Vagina (tissue), 2 donors: ENCODE results near the gene CLEC2L.

Source experiments
- POLR2A ChIP-seq, 2 donors: fragments of 450-650 bp; IDR thresholded peaks; one replicate each; pipeline ENCODE4 v1.6.1; 2017; ENCODE audit warnings: antibody characterized with exemption in 2 of 2, mild to moderate bottlenecking in 2 of 2, moderate library complexity in 2 of 2
- POLR2AphosphoS5 ChIP-seq, 2 donors: sonication (generic); formaldehyde crosslinking; IDR thresholded peaks; one replicate each; pipeline ENCODE4 v1.9.0; 2017; ENCODE audit warnings: antibody characterized with exemption in 2 of 2, mild to moderate bottlenecking in 2 of 2, low read depth in 1 of 2; ENCODE audit not compliant: insufficient read depth in 1 of 2
- TF ChIP-seq, protein P1 (sequence below), 3 experiments: fragments of 450-650 bp in 2 of 3; fragments of 200-600 bp in 1 of 3; sonication (generic) in 1 of 3; IDR thresholded peaks; one replicate each; pipeline ENCODE4 v1.5.1; 2017 to 2019; ENCODE audit warnings: antibody characterized with exemption in 3 of 3, mild to moderate bottlenecking in 2 of 3, moderate library complexity in 2 of 3

DNA sequence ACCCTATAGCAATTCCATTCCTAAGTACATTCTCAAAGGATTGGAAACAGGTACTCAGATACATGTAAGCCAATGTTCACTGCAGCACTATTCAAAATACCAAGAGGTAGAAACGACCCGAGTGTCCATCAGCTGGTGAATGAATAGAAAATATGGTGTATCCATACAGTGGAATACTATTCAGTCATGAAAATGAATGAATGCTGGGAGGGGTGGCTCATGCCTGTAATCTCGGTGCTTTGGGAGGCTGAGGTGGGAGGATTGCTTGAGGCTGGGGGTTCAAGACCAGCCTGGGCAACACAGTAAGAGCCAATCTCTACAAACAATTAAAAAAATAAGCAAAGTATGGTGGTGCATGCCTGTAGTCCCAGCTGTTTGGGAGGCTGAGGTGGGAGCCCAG, 62.8 kb downstream of the CLEC2L start:
- TF ChIP-seq, protein P1, sequence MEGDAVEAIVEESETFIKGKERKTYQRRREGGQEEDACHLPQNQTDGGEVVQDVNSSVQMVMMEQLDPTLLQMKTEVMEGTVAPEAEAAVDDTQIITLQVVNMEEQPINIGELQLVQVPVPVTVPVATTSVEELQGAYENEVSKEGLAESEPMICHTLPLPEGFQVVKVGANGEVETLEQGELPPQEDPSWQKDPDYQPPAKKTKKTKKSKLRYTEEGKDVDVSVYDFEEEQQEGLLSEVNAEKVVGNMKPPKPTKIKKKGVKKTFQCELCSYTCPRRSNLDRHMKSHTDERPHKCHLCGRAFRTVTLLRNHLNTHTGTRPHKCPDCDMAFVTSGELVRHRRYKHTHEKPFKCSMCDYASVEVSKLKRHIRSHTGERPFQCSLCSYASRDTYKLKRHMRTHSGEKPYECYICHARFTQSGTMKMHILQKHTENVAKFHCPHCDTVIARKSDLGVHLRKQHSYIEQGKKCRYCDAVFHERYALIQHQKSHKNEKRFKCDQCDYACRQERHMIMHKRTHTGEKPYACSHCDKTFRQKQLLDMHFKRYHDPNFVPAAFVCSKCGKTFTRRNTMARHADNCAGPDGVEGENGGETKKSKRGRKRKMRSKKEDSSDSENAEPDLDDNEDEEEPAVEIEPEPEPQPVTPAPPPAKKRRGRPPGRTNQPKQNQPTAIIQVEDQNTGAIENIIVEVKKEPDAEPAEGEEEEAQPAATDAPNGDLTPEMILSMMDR (IDR thresholded peaks at IDR 0.05), result no peak
- TF ChIP-seq POLR2A (IDR thresholded peaks at IDR 0.05), result no peak
- no peak for TF ChIP-seq POLR2AphosphoS5 (IDR thresholded peaks at IDR 0.05; ENCODE audit: insufficient read depth in 1 of 2, low read depth in 1 of 2)
